GM12891 (cell line): ENCODE measurements around the gene IGF2BP1.

ENCODE experiments used
- POLR2A ChIP-seq: IDR thresholded peaks from 2 replicates; pipeline ENCODE4 v1.6.1; 2011; ENCODE audit warnings: low read depth, low read length, control low read depth
- POLR2AphosphoS5 ChIP-seq: IDR thresholded peaks from 2 replicates; pipeline ENCODE4 v1.6.1; 2011; ENCODE audit warnings: low read depth, low read length, control low read depth

DNA sequence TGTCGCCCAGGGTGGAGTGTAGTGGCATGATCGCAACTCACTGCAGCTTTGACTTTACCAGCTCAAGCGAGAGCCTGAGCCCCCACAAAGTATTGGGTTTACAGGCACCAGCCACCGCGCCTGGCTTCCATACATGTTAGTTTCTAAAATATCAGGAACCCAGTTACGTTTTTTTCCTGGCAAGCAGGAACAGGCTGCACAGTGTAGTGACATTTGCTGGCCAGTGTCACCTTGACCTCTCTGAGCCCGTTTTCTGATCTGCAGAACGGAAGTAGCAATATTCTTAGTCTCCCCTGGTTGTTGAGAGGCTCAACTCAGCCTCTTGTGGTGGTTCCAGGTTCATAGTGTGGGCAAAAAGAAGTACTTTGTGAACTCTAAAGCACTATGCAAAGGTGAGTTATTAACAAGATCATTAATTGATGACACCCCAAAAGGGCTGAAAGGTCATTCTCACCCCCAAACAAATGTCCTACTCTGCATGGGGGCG, 15.6 kb downstream of the IGF2BP1 start:
- TF ChIP-seq POLR2A (no peak), POLR2AphosphoS5 (no peak)
